GM18502 (cell line): ENCODE data around the gene RASGRP3.

Experiments used
- ATAC-seq: cut with Tn5 transposase; IDR thresholded peaks from one replicate; pipeline ENCODE4 v1.9.1; 2021; ENCODE audit warnings: mild to moderate bottlenecking; ENCODE audit not compliant: unreplicated experiment, poor library complexity

RASGRP3 gene

GRCh38 chr2:33560017-33560416 is 83.6 kb downstream of the RASGRP3 start:
- ATAC-seq = no peak

- no peak for ATAC-seq
Observed at GRCh38 chr2:33561872-33562271, 85.4 kb downstream of the RASGRP3 start.

DNA sequence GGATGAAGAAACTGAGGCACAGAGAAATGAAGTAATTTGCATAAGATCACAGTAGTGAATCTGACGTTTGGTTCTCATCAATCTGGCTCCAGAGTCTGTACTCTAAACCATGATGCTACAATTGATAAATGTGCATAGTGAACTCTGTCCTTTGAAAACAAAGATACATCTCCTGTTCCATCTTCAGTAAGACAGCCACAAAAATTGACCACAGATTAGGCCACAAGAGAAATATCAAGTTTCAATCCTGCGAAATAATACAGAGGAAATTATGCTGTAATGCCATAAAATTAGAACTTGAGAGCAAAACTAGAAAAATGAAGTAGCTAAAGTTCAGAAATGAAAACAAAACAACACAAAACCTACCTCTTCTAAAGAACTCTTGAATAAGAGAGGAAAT is 94.2 kb downstream of the RASGRP3 start:
- ATAC-seq = no peak

DNA sequence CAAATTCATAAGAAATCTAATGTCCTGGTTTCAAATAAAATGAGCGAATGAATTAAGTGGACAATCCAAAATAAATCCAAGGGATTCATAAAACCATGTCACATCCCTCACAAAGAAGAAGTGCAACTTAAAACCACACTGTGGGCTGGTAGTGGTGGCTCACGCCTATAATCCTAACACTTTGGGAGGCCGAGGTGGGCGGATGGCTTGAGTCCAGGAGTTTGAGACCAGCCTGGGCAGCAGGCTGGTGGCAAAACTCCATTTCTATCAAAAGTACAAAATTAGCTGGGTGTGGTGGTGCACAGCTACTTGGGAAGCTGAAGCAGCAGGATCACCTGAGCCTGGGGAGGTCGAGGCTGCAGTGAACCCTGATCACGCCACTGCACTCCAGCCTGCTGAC is 97.2 kb downstream of the RASGRP3 start:
- ATAC-seq = no peak

DNA sequence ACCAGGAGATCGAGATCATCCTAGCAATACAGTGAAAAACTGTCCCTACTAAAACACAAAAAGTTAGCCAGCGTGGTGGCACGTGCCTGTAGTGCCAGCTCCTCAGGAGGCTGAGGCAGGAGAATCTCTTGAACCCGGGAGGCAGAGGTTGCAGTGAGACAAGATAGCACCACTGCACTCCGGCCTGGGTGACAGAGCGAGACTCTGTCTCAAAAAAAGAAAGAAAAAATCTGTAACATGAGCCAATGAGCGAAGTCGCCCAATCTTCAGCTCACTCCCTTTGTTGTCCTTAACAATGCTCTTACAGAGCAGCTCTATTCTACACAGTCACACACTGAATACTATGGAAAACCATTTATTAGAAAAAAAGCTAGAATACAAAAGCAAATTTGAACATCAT is 100.6 kb downstream of the RASGRP3 start:
- ATAC-seq = no peak

DNA sequence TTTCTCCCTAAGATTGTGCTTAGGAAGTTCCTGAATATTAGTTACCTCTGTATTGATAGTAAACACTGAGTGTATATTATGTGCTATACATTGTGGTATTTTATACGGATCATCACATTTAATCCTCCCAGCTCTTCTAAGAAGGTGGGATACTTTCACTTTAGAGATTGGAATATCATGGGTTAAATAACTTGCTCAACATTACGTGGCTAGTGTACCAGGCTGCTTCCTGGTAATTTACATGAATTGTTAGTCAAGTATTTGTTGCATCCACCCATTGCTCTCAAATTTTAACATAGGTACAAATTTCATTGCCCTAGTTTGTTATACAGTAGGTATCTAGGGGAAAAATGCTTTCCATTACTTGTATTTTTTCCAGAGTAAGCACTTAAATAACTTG is 101.2 kb downstream of the RASGRP3 start:
- ATAC-seq = no peak

DNA sequence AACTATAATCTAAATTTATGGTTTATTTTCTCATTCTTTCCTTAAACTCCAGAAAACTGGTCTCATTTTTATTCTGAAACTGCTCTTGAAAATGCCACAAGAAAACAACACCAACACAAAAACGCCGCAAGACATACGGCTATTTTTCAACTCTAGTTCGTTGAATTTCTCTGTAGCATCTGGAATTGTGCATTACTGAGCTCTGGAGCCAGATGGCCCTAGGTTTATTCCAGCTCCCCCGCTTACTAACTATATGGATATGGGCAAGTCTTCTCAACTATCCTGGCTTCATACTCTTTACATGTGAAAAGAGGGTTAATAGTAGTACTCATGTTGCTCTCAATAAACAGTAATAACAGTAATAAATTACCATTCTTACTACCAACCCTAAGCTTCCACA is 102.8 kb downstream of the RASGRP3 start:
- ATAC-seq = no peak

DNA sequence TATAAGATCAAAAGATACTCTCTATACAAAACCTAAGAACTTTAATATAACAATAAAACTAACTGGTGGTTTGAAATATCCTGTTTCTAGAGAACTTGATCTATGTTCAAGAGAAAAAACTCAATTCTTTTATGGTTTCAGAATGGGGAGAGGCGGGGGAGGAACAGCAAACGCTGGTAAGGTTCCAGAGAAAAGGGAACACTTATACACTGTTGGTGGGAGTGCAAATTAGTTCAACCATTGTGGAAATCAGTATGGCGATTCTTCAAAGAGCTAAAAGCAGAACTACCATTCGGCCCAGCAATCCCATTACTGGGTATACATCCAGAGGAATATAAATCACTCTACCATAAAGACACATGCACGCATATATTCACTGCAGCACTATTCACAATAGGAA is 105.4 kb downstream of the RASGRP3 start:
- no peak for ATAC-seq

GRCh38 chr2:33583194-33583938 is 106.9 kb downstream of the RASGRP3 start:
- ATAC-seq = peak; percentile 68

DNA sequence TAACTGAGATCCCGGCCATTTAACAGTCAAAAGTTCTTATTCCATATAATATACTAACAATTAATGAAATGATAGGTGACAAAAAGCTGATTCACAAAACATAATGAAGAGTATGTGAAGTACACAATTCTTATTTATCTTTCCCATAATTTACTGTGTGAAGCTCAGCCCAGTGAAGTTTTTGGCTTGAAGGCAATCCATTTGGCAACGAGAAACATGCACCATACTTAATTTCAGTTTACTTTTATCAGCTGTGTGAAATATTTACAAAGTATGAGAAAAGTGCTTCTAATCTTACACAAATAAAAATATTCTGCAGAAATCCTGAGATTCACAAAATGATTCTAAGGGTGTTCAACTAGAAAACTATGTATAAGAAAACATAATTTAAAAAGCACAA is 110.3 kb downstream of the RASGRP3 start:
- ATAC-seq = no peak

- no peak for ATAC-seq
Observed at GRCh38 chr2:33588232-33588631, 111.8 kb downstream of the RASGRP3 start.

DNA sequence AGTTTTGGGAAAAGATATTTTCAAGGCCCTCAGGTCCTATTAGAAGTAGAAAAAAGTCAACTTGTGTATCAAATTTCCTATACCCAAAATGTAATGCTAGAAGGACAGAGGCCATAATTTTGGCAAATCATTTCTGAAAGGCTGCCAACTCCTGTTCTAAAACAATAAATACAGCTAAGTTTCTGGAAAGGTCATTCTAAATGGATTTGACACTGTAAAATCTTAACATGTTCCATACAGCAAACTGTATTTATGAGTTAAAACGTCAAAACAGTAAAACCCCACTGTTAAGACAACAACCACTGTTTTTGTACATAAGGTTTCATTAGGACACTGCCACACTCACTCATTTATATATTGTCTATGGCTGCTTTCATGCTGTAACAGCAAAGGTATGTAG is 113.0 kb downstream of the RASGRP3 start:
- ATAC-seq = no peak

DNA sequence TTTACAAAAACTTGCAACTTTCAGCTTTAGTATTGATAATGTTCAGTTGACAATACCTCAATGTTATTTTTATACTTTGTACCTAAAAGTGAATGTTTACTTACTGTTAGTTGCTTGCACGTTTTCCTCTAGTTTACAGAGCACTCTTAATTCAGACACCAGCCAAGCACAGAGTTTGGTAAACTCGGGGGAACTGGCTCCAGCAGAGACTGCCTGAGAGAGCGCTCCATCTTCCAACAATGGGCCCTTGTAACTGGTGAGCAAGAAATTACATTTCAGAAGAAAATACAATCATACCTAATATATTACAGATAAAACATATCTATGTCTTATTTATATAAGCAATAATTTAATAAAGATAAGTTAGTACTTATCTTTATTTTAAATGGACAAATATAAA is 118.9 kb downstream of the RASGRP3 start:
- ATAC-seq = no peak

DNA sequence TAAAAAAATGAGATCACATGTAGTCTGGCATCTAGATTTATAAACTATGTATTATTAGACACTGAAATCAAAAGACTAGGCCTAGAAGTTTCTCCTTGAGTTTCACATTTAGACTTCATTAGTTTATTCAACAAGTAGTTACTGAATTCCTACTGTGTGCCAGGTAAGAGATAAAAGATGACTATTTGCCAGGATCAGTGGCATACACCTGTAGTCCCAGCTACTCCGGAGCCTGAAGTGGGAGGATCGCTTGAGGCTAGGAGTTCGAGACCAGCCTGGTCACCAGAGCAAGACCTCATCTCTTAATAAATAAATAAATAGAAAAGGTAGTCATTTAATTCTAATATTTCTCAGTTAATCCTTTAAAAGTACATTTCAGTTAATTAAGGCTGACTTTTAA is 120.6 kb downstream of the RASGRP3 start:
- no peak for ATAC-seq

DNA sequence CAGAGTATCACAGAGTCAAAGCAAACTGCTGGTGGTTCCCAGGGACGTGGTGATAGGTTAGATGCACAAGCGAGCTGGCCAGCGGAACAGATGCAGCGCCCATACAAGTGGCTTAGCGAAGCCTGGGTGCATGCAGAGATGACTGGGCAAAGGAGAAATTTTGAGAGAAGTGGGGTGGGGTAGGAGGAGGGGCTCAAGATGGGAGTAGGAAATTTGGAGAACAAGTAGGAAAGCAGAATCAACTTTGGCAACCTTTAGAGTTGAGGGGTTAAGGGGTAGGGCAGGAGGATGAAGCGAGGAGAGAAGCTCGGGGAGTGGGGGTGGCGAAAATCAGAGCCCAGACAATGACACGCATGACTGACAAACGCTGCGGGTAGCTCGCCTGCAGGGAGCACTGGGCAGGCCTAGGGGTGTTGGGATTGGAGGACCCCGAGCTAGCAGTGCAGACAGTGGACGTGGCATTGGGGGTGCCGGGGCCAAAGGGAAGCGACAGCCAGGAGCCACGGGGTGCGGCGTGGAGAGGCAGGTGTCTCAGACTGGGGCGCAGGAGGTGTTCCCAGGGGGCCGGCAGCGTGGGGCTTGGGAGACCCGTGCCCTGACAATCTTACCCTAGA is 122.2 kb downstream of the RASGRP3 start:
- ATAC-seq = peak; percentile 60

DNA sequence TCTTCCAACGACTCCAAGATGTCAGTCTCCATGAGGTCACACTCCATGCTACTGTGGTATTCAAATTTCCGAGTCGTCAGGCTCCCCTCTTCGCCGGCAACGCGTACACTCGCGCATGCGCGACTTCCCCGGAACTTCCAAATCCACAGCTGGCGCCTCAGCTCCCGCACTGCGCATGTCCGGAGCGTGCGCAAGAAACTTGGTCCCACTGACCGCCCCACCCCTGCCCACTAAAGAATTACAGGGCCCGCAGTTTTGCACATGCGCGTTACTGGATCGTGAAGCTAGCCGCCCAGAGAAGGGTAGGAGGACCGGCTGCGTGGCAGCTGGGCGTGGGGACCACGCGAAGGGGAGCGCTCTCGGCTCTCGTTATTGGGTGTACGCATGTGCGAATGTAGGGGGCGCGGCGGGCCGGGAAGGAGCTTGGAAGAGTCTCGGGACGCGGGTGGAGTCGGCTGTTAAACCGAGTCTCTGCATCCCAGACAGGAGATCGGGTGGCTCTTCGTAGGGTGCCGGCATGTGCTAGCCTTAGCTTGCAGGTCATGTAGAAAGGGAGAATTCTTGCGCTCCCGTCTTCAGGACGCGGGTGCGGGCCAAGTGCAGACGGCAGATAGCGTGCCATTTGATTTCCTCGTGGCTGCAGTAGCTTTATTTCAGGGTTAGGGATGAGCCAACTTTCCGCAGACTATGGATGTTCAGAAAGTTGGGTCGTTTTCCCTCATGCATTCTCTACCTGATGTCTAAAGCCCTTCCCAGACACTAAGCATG is 122.9 kb downstream of the RASGRP3 start, which contains the start of gene FAM98A:
Gene FAM98A, minus strand, starts transcription at position 125 of the 768 bp plus-strand sequence. Its CDS starts 78 bp downstream, at position 47.
- peak; percentile 91 for ATAC-seq

GRCh38 chr2:33599943-33600192 is 123.4 kb downstream of the RASGRP3 start:
- ATAC-seq = no peak

GRCh38 chr2:33602201-33602830 is 125.9 kb downstream of the RASGRP3 start:
- no peak for ATAC-seq

GRCh38 chr2:33603416-33603815 is 127.0 kb downstream of the RASGRP3 start:
- ATAC-seq = no peak

- no peak for ATAC-seq
Observed at GRCh38 chr2:33605056-33605455, 128.6 kb downstream of the RASGRP3 start.

DNA sequence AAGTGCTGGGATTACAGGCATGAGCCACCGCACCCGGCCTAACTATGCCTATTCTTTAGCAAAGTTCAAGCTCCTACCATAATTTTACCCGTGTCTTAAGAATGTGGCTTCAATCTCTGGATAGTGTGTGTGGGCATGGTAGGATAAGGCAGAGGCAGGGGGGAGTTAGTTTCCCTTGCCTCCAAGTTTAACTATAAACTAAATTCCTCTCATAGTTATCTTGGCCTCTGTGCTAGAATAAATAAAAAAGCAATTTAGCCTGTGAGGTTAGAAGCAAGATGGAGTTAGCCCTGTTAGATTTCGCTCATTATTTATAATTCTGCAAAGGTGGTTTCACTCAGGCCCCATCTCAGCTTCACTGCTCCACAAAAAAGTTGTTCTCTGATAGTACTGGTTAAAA is 129.7 kb downstream of the RASGRP3 start:
- ATAC-seq = no peak
